Measurements from ENCODE around the gene GAN.

GRCh38 chr16:81385031-81385756 lies 70.4 kb downstream of the GAN start:
- TF ChIP-seq CTCF (IDR thresholded peaks at IDR 0.05; ENCODE audit: low read length) = no peak
- TF ChIP-seq EZH2 (optimal IDR thresholded peaks at IDR 0.05; ENCODE audit: low read depth, low read length) = no peak
- TF ChIP-seq EZH2phosphoT487 (IDR thresholded peaks at IDR 0.05; ENCODE audit: low read length) = no peak

Measured in MM.1S (cell line).